H1 (cell line): ENCODE data around the gene KIF5A. TPM values are rescaled to one million over a fixed set of nuclear protein-coding genes. Genes with fewer than 3 reads are reported as not detected.

ENCODE experiments used
- KDM1A ChIP-seq: fragments of 200-600, 300-600 bp; sonication (generic); IDR thresholded peaks from 2 replicates; pipeline ENCODE4 v1.7.1; 2016; ENCODE audit warnings: mild to moderate bottlenecking, low read length, borderline replicate concordance
- PHF8 ChIP-seq: fragments of 200-600 bp; sonication (generic); conservative IDR thresholded peaks from 2 replicates; pipeline ENCODE4 v1.7.1; 2012; ENCODE audit warnings: low read depth, mild to moderate bottlenecking, inconsistent platforms, low read length, moderate library complexity
- RNF2 ChIP-seq: fragments of 200-900, 300-1000 bp; sonication (generic); IDR thresholded peaks from 2 replicates; pipeline ENCODE4 v1.7.1; 2016; ENCODE audit warnings: borderline replicate concordance, low read depth, mild to moderate bottlenecking, antibody characterized with exemption, low read length; ENCODE audit not compliant: poor library complexity, severe bottlenecking; ENCODE audit errors: missing control alignments
- SIRT6 ChIP-seq: IDR thresholded peaks from one replicate; pipeline ENCODE4 v1.7.1; 2012; ENCODE audit warnings: low read length, inconsistent platforms
- SP4 ChIP-seq: IDR thresholded peaks from 2 replicates; pipeline ENCODE4 v1.6.1; 2012; ENCODE audit warnings: low read length, inconsistent platforms
- SUZ12 ChIP-seq: fragments of 200-600 bp; sonication (generic); IDR thresholded peaks from 2 replicates; pipeline ENCODE4 v1.6.1; 2012; ENCODE audit warnings: mild to moderate bottlenecking, inconsistent platforms, low read length, moderate library complexity, mixed read lengths
- TAF7 ChIP-seq: optimal IDR thresholded peaks from 2 replicates; pipeline ENCODE3; 2011; ENCODE audit warnings: low read depth, mild to moderate bottlenecking, inconsistent platforms, low read length, moderate library complexity, borderline replicate concordance
- polyA plus RNA-seq, 7 experiments: library from polyadenylated mRNA; depleted of rRNA in 3 of 7; stranded (reverse) in 5 of 7; unstranded in 2 of 7; fragments of >200 nt in 5 of 7; fragments of 200-250 nt in 2 of 7; gene quantifications; 1 replicate in 5 of 7; 2 replicates in 1 of 7; 4 replicates in 1 of 7; pipeline versions ENCODE4 v1.2.1 to v1.2.3, GENCODE V29; 2011 to 2013; ENCODE audit warnings: missing spikeins in 2 of 7, mixed read lengths in 2 of 7
- total RNA-seq: library from RNA; stranded (reverse); fragmentation: NEBNext Ultra II Directional; extraction: Animal tissue kit (Norgen Biotek cat#: 25700); gene quantifications from 2 replicates; pipeline ENCODE4 v1.2.1, GENCODE V29; 2021

Gene KIF5A
- total and polyA plus RNA-seq, 2 of the 8 experiments (the other 6 are each of a cell fraction or from before 2014, with no cell fraction given) = 10.7 to 21.9 TPM

- no peak for TF ChIP-seq RNF2
- no peak for TF ChIP-seq SUZ12
- TF ChIP-seq PHF8 = no peak
- TF ChIP-seq SP4 = no peak
- TF ChIP-seq SIRT6 = no peak
- TF ChIP-seq KDM1A = no peak
- TF ChIP-seq TAF7 = no peak
These were observed 4.6 kb downstream of the KIF5A start (continued) for GRCh38 chr12:57554453-57554852.
